ENCODE data around the gene LRP1.

Gene LRP1

DNA sequence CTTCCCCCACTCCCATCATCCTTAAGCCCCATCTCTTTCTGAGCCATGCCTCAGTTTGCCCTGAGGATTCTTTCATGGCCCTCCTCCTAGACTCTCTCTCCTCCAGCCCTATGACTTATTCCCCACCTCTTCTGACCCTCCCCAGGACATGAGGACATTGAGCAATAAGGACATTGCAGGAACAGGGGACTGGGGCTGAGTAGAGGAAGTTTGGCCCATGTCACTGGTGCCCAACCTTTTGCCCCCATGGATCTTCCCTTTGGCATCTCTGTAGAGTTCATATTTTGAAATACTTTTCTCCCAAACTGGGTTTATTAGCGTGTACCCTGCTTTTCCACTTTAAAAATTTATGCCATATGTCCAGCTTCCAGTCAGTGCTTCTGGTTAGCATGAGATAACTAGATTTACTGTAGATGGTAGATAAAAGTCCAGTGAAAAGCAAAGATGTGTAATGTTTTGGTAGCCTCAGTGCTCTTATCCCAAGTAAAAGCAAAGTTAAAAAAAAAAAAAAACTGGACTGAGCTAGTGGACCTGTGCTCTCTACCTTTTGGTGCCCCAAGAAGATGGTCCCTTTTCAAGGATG is 25.2 kb downstream of the LRP1 start:
- Histone ChIP-seq H3K4me1 (ENCODE audit: low read depth, poor library complexity, severe bottlenecking) (no peaks in the 10 kb centered on the region), H3K4me2 (no peak overlapping the region), H4K20me1 (ENCODE audit: insufficient read depth) (no peaks in the 10 kb centered on the region), H3K36me3 (ENCODE audit: insufficient read depth) (no peaks in the 10 kb centered on the region), H2AFZ (ENCODE audit: low read depth) (no peak overlapping the region), H3K27ac (no peak overlapping the region), H3K27me3 (ENCODE audit: insufficient read depth, low read depth) (no peaks in the 10 kb centered on the region), H3K4me3 (IDR thresholded peaks at IDR 0.05; ENCODE audit: insufficient read depth, low read depth, low read length) (no peak overlapping the region), H3K9ac (no peak overlapping the region), H3K79me2 (ENCODE audit: insufficient read depth, low read depth) (no peaks in the 10 kb centered on the region)
- TF ChIP-seq, protein P1, sequence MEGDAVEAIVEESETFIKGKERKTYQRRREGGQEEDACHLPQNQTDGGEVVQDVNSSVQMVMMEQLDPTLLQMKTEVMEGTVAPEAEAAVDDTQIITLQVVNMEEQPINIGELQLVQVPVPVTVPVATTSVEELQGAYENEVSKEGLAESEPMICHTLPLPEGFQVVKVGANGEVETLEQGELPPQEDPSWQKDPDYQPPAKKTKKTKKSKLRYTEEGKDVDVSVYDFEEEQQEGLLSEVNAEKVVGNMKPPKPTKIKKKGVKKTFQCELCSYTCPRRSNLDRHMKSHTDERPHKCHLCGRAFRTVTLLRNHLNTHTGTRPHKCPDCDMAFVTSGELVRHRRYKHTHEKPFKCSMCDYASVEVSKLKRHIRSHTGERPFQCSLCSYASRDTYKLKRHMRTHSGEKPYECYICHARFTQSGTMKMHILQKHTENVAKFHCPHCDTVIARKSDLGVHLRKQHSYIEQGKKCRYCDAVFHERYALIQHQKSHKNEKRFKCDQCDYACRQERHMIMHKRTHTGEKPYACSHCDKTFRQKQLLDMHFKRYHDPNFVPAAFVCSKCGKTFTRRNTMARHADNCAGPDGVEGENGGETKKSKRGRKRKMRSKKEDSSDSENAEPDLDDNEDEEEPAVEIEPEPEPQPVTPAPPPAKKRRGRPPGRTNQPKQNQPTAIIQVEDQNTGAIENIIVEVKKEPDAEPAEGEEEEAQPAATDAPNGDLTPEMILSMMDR (conservative IDR thresholded peaks at IDR 0.05; ENCODE audit: low read depth, low read length): no peak

DNA sequence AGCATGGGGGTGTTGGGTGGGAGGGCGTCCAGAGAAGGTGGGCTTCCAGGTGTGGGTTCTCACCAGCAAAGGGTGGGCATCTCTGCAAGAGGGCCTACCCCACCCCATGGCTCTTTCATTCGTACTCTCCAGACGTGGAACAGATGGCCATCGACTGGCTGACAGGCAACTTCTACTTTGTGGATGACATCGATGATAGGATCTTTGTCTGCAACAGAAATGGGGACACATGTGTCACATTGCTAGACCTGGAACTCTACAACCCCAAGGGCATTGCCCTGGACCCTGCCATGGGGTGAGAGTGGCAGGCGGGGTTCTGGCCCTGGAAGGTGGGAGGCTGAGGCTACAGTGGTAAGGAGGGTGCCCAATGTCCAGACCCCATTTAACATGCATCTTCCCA is 25.8 kb downstream of the LRP1 start:
- no peaks in the 10 kb centered on the region for H3K4me1 ChIP-seq (ENCODE audit: low read depth, poor library complexity, severe bottlenecking)

DNA sequence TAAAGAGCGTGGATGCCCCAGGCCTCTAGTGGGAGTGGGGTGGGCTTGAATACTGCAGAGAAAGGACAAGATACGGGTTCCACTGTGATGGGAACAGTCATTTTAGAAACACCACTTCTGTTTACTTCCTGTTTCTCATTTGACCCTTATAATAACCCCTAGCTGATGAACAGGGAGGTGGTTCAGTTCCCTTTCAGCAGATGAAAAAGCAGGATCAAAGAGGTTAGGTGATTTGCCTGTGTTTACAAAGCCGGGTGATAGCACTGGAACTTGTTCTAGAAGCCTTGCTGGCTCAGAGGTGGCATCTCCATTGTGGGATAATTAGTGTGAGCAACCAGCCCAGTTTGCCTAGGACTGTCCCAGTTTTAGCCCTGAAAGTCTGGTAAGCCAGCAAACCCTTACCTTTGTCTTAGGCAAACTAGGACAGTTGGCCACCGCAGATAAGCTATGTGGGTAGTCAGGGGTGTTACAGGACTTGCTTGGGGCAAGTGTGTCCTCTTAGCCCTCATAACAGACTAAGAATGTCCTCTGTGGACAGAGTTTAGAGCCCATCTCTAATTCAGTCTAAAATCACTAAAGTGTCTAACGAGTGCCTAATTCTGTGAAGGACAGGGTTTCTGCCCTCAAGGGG is 26.6 kb downstream of the LRP1 start:
- Histone ChIP-seq H3K79me2 (ENCODE audit: insufficient read depth, low read depth) (no peaks in the 10 kb centered on the region), H3K36me3 (ENCODE audit: insufficient read depth) (no peaks in the 10 kb centered on the region), H3K4me3 (IDR thresholded peaks at IDR 0.05; ENCODE audit: insufficient read depth, low read depth, low read length) (no peak overlapping the region), H3K27ac (no peak overlapping the region), H3K4me1 (ENCODE audit: low read depth, poor library complexity, severe bottlenecking) (no peaks in the 10 kb centered on the region), H3K9ac (no peak overlapping the region), H2AFZ (ENCODE audit: low read depth) (no peak overlapping the region), H3K4me2 (no peak overlapping the region), H4K20me1 (ENCODE audit: insufficient read depth) (no peaks in the 10 kb centered on the region), H3K27me3 (ENCODE audit: insufficient read depth, low read depth) (no peaks in the 10 kb centered on the region)
- TF ChIP-seq, protein P1 (conservative IDR thresholded peaks at IDR 0.05; ENCODE audit: low read depth, low read length): no peak

More for the DNA sequence above, 25.8 kb downstream of the LRP1 start:
- H3K4me3 ChIP-seq (IDR thresholded peaks at IDR 0.05; ENCODE audit: insufficient read depth, low read depth, low read length): no peak overlapping the region
- no peak overlapping the region for H2AFZ ChIP-seq (ENCODE audit: low read depth)
- H3K27me3 ChIP-seq (ENCODE audit: insufficient read depth, low read depth): no peaks in the 10 kb centered on the region
- TF ChIP-seq, protein P1 (conservative IDR thresholded peaks at IDR 0.05; ENCODE audit: low read depth, low read length): no peak
- H3K79me2 ChIP-seq (ENCODE audit: insufficient read depth, low read depth): no peaks in the 10 kb centered on the region
- no peaks in the 10 kb centered on the region for H4K20me1 ChIP-seq (ENCODE audit: insufficient read depth)
- no peak overlapping the region for H3K27ac ChIP-seq
- H3K4me2 ChIP-seq: no peak overlapping the region
- H3K36me3 ChIP-seq (ENCODE audit: insufficient read depth): no peaks in the 10 kb centered on the region
- H3K9ac ChIP-seq: no peak overlapping the region

DNA sequence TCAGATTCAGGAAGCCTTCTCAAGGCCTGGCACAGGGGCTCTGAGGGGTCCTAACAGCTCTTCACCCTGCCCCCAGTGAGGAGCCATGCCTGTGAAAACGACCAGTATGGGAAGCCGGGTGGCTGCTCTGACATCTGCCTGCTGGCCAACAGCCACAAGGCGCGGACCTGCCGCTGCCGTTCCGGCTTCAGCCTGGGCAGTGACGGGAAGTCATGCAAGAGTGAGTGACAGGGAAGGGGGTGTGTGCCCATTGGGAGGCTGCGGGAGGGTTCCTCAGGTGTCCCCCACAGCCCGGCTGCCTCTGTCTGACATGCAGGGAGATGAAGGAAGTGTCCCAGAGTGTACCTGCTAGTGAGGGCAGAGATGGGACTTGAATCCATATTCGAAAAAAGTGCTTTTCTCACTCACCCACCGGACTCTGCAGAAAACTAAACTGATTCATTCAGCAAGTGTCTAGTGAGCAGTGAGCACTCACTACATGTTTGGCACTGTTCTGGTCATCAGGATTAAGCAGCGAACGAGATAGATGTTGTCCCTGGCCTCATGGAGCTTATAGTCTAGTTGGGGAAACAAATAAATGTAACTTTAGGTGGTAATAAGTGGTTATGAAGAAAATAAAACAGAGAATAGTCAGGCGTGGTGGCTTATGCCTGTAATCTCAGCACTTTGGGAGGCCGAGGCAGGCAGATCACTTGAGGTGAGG is 28.6 kb downstream of the LRP1 start:
- H3K9ac ChIP-seq: no peak overlapping the region
- no peak overlapping the region for H3K27ac ChIP-seq
- TF ChIP-seq, protein P1 (conservative IDR thresholded peaks at IDR 0.05; ENCODE audit: low read depth, low read length): no peak
- H3K79me2 ChIP-seq (ENCODE audit: insufficient read depth, low read depth): no peaks in the 10 kb centered on the region
- H3K4me1 ChIP-seq (ENCODE audit: low read depth, poor library complexity, severe bottlenecking): no peaks in the 10 kb centered on the region
- H3K4me3 ChIP-seq (IDR thresholded peaks at IDR 0.05; ENCODE audit: insufficient read depth, low read depth, low read length): no peak overlapping the region
- H2AFZ ChIP-seq (ENCODE audit: low read depth): no peak overlapping the region
- no peaks in the 10 kb centered on the region for H3K36me3 ChIP-seq (ENCODE audit: insufficient read depth)
- no peak overlapping the region for H3K4me2 ChIP-seq
- no peaks in the 10 kb centered on the region for H4K20me1 ChIP-seq (ENCODE audit: insufficient read depth)
- no peaks in the 10 kb centered on the region for H3K27me3 ChIP-seq (ENCODE audit: insufficient read depth, low read depth)
